GM13977 (cell line): Measurements from ENCODE around the gene DGKD.

ENCODE experiments used
- DNase-seq: peaks from one replicate; pipeline ENCODE4 v3.0.0; 2012; ENCODE audit warnings: low spot score
- in situ Hi-C: fragments of 300-500 bp; cut with MboI; formaldehyde crosslinking; loops from one replicate; pipeline ENCODE4 v1.12.0; 2022; ENCODE audit warnings: low sequenced_read_pairs, low pct_unique_long_range_greater_than_20kb, mixed read lengths, inconsistent platforms; ENCODE audit not compliant: unreplicated experiment
- TF ChIP-seq, protein P1 (sequence below): IDR thresholded peaks from 2 replicates; pipeline ENCODE4 v1.5.1; 2012; ENCODE audit warnings: mild to moderate bottlenecking, control low read depth; ENCODE audit not compliant: insufficient read depth; ENCODE audit errors: extremely low read depth, missing control alignments

The DGKD gene

DNA sequence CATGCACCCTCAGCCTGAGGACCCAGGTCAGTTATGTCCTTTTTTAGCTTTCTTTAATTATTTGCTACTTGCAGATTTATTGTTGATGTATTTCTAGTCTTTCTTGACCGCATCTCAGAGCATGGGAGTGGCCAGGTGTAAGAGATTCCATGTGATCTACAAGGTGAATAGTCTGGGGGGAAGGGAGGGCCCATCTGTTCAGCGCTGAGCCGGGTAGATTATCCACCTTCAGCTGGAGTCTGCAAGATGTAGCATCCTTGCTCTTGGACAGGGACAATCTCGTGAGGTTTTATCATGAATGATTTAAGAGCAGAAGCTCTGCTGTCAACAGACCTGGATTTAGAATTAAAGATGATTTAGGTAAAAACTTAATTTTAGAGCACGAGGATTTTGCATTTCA lies 12.0 kb upstream of the DGKD start:
- no peak for DNase-seq
- in situ Hi-C loops: no loop called here
- TF ChIP-seq, protein P1, sequence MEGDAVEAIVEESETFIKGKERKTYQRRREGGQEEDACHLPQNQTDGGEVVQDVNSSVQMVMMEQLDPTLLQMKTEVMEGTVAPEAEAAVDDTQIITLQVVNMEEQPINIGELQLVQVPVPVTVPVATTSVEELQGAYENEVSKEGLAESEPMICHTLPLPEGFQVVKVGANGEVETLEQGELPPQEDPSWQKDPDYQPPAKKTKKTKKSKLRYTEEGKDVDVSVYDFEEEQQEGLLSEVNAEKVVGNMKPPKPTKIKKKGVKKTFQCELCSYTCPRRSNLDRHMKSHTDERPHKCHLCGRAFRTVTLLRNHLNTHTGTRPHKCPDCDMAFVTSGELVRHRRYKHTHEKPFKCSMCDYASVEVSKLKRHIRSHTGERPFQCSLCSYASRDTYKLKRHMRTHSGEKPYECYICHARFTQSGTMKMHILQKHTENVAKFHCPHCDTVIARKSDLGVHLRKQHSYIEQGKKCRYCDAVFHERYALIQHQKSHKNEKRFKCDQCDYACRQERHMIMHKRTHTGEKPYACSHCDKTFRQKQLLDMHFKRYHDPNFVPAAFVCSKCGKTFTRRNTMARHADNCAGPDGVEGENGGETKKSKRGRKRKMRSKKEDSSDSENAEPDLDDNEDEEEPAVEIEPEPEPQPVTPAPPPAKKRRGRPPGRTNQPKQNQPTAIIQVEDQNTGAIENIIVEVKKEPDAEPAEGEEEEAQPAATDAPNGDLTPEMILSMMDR: no peak

DNA sequence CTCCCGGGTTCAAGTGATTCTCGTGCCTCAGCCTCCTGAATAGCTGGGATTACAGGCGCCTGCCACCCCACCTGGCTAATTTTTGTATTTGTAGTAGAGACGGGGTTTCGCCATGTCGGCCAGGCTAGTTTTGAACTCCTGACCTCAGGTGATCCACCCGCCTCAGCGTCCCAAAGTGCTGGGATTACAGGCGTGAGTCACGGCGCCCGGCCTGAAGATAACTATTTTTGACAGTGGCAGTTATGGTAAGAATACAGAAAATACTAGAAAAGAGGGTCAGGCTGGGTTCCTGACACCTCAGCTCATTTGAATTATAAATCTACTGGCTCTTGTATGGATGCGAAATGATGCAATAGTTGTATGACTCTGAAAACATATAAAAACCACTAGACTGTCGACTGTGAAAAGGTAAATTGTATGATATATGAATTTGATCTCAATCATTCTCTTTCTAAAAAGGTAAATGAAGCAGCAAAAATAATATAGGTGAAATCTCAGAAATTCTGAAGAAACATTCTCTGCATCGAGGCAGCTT lies 11.1 kb upstream of the DGKD start:
- TF ChIP-seq, protein P1: no peak
- in situ Hi-C loops: no loop called here
- DNase-seq: no peak

DNA sequence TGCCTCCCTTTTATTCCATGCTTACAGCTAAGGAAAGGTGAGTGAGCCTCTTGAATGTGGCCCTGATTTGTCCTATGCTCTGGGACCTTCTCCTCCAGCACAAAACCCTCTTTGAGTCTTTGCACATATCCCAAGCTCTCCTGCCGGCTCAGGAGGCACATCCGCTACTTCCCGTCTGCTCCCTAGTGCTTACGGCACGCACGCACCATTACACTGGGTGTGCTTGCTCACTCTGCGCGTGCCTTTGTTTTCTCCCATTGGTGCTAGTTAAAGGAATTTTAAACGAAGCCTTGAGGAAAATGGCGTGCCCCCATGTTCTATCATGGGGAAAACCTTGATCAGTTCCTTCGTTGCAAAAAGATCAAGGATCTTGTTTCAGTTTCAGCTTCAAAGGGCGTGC lies 7.9 kb upstream of the DGKD start:
- in situ Hi-C loops: no loop called here
- TF ChIP-seq, protein P1: no peak

DNA sequence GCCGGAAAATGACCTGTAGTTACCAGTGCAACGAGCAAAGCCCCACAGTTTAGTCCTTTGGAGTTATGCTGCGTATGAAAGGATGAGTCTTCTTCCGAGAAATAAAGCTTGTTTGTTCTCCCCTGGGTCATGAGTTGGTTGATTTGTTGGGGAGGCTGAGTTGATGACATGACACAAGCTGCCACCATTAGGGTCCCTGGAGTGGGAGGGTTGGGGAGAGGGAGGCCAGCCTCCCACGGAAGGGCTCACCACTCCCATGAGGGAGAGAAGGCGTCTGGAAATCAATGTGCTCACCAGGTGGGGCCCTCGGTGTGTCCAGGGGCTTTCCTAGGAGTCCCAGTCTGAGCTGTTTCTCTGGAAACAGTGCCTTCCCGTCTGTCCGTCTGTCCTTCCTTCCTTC lies 7.4 kb upstream of the DGKD start:
- TF ChIP-seq, protein P1: no peak
- in situ Hi-C loops: no loop called here
- no peak for DNase-seq

More for the DNA sequence above, 7.9 kb upstream of the DGKD start:
- DNase-seq: no peak

DNA sequence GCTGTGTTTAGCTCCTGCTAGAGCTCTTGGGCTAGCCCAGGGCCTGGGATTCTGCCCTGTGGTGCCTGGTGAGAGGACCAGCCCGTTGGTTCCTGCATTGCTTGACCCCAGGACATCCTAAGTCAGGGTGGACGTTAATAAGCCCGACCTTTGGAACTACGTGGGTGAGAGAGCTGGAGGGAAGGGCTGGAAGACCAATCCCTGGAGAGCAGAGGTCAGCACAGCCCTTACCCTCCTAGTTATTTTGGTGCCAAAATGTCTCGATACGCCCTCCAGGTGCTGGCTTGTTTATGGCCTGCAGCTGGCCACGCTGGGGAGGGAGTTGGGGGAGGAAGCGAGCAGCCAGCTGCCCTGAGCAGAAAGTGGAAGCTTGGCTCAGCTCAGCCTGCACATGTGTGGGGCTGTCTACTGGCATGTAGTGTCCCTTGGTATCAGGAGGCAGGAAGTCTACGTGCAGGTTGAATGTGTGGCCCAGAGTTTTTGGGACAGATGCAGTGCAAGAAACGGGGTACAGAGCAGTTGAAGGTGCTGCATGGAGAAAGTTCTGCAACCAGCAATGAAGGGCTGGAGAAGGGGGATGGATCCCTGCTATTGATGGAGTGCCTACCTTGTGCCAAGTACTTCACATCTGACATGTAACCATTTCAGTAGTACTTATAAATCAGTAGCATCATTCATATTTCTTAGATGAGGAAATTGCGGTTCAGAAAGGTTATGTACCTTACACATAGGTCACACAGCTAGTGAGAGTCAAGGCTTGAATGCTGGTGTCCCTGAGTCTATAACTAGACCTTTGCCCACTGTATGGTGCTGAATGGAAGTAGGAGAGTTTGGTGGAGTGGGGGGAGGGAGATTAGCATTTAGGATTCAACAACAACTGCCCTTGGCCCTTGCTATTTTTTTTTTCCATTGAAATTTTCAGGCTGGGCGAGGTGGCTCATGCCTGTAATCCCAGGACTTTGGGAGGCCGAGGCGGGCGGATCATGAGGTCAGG lies 5.0 kb upstream of the DGKD start:
- DNase-seq: peak; percentile 53
- in situ Hi-C loops: no loop called here
- TF ChIP-seq, protein P1: no peak

DNA sequence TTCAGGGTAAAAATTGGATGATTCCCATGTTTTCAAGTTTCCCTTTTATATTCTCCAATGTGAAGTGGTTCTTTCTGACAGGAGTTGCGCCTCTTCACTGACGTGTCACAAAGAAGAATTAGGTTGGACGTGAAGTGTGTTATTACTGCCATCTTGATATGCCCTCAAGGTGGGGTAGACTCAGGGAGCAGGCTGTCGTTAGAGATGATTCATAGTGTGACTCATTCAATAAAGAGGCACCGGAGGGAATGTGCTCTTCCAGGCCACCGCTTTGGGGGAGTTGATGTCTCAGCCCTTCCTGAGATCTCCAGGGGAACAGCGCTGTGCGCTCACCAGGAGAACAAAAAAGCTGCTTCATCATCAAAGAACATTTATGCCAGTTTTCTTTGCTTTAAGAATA lies 3.6 kb upstream of the DGKD start:
- in situ Hi-C loops: no loop called here
- TF ChIP-seq, protein P1: no peak
- DNase-seq: no peak
